ENCODE data around the gene C17orf113. TPM values are rescaled to one million over a fixed set of nuclear protein-coding genes. Genes with fewer than 3 reads are reported as not detected.

Gene C17orf113
- total and polyA plus RNA-seq, 2 of the 13 experiments (the other 11 are each of a cell fraction or from before 2014, with no cell fraction given), result 0.87 to 1.1 TPM

DNA sequence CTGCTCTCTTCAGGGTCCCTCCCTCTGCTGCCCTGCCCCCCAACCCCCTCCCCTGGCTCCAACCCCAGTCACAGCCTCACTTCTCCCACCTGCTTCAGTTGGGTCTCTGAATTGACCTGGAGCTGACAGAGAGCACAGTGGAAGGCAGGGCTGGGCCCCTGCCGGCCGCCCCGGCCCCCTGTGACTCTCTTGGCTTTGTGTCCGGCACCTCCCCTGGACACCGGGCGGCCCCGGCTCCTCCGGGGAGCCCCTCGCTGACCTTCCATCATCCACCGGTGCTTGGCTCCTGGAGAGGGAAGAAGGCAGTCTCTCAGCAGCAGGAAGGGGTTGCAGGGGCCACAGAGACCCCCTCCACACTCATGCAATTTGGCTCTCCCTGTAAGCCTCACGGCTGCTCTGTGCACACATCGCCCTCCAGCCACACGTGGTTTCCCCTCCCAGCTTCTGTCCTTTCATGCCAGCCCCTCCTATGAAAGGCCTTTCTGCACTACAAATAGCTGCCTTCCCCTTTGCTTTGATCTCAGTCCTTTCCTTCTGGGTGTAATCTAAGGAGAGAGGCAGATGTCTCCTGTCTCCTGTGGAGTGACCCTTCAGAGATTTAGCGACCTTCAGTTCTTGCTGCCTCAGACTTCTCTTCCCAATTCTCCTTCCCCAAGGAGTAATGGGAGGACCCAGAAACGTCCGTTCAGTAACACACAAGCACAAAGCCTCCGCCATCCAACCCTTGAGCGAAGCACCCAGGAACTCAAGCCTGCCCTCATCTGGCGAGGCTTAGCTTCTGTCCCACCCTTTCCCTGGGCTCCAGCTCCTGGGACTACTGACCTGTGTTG lies 22.2 kb downstream of the C17orf113 start (continued):
- no peak for TF ChIP-seq ZBTB37 (CRISPR knock-in tag; IDR thresholded peaks at IDR 0.05)
- TF ChIP-seq HMGA1 (CRISPR knock-in tag; conservative IDR thresholded peaks at IDR 0.05), result no peak
- TF ChIP-seq TBX3 (IDR thresholded peaks at IDR 0.05; ENCODE audit: borderline replicate concordance), result no peak
- peak; percentile 79; the same call in 1 of the 2 replicates for TF ChIP-seq KDM5B (CRISPR knock-in tag; IDR thresholded peaks at IDR 0.05; ENCODE audit: borderline replicate concordance)
- no peak for TF ChIP-seq ZNF230 (CRISPR knock-in tag; IDR thresholded peaks at IDR 0.05)
- no peak for TF ChIP-seq SP140L (CRISPR knock-in tag; IDR thresholded peaks at IDR 0.05; ENCODE audit: borderline replicate concordance)
- no peak for TF ChIP-seq BATF2 (CRISPR knock-in tag; IDR thresholded peaks at IDR 0.05)
- no peak for TF ChIP-seq ATF6 (CRISPR knock-in tag; conservative IDR thresholded peaks at IDR 0.05)
- no peak for TF ChIP-seq ZNF616 (CRISPR knock-in tag; IDR thresholded peaks at IDR 0.05; ENCODE audit: low read depth)
- TF ChIP-seq RAD51 (IDR thresholded peaks at IDR 0.05; ENCODE audit: borderline replicate concordance), result no peak
- no peak for TF ChIP-seq NAIF1 (CRISPR knock-in tag; IDR thresholded peaks at IDR 0.05; ENCODE audit: borderline replicate concordance)
- TF ChIP-seq RORA (CRISPR knock-in tag; IDR thresholded peaks at IDR 0.05), result no peak
- TF ChIP-seq NFATC3 (CRISPR knock-in tag; IDR thresholded peaks at IDR 0.05), result no peak
- TF ChIP-seq NPAS2 (CRISPR knock-in tag; IDR thresholded peaks at IDR 0.05; ENCODE audit: borderline replicate concordance), result no peak
- TF ChIP-seq CHD4 (IDR thresholded peaks at IDR 0.05; ENCODE audit: borderline replicate concordance, low read length), result peak; percentile 36; the same call in 1 of the 2 replicates
- TF ChIP-seq TCF7L2 (IDR thresholded peaks at IDR 0.05; ENCODE audit: low read depth, low read length), result no peak
- TF ChIP-seq ZMAT5 (CRISPR knock-in tag; IDR thresholded peaks at IDR 0.05; ENCODE audit: borderline replicate concordance, low read depth), result no peak
- 0 out of 2 replicates have a peak, but pooled peaks have one; percentile 29 for TF ChIP-seq KLF6 (CRISPR knock-in tag; IDR thresholded peaks at IDR 0.05)
- TF ChIP-seq SALL1 (CRISPR knock-in tag; IDR thresholded peaks at IDR 0.05), result no peak; the same call in 1 of the 2 replicates
- no peak; the same call in 1 of the 2 replicates for TF ChIP-seq ZSCAN9 (CRISPR knock-in tag; IDR thresholded peaks at IDR 0.05; ENCODE audit: borderline replicate concordance)
- no peak for TF ChIP-seq SRF (IDR thresholded peaks at IDR 0.05; ENCODE audit: low read depth, low read length)
- no peak for TF ChIP-seq ZSCAN29 (CRISPR knock-in tag; conservative IDR thresholded peaks at IDR 0.05)
- TF ChIP-seq TSC22D2 (CRISPR knock-in tag; IDR thresholded peaks at IDR 0.05; ENCODE audit: borderline replicate concordance), result no peak
- no peak for TF ChIP-seq MAZ (IDR thresholded peaks at IDR 0.05; ENCODE audit: borderline replicate concordance, low read depth, low read length)
- peak; percentile 60; the same call in 1 of the 2 replicates for TF ChIP-seq MAZ (CRISPR knock-in tag; IDR thresholded peaks at IDR 0.05; ENCODE audit: low read depth)
- TF ChIP-seq ZNF510 (CRISPR knock-in tag; IDR thresholded peaks at IDR 0.05; ENCODE audit: low read depth), result no peak
- no peak for TF ChIP-seq FOXP1 (IDR thresholded peaks at IDR 0.05)
- TF ChIP-seq FOXP1 (CRISPR knock-in tag; IDR thresholded peaks at IDR 0.05), result no peak; the same call in 1 of the 2 replicates

Measured in HepG2 (cell line).